HG02884 (cell line): ENCODE measurements around the gene IL22RA2.
A peak's percentile ranks its signal among the peaks of the same experiment; 100 is the strongest.
"Not testable (repeated sequence)": the region's sequence is repeated elsewhere in the genome, so short reads cannot be mapped to it uniquely, and the experiment has no call there.

ENCODE experiments used
- ATAC-seq: cut with Tn5 transposase; IDR thresholded peaks from one replicate; pipeline ENCODE4 v1.9.1; 2021; ENCODE audit warnings: mild to moderate bottlenecking, moderate library complexity; ENCODE audit not compliant: unreplicated experiment

IL22RA2 gene

GRCh38 chr6:137173501-137173900 is at the start of gene IL22RA2:
Gene IL22RA2, minus strand, starts transcription at chr6:137173644. Its CDS starts 11,895 bp downstream, at chr6:137161749.
- ATAC-seq = no peak

GRCh38 chr6:137222381-137222780 is 48.9 kb upstream of the IL22RA2 start:
- ATAC-seq = no peak

- no peak for ATAC-seq
Measured at GRCh38 chr6:137219664-137220252, 46.3 kb upstream of the IL22RA2 start.

- peak; percentile 83 for ATAC-seq
Measured at GRCh38 chr6:137218917-137219663, 45.6 kb upstream of the IL22RA2 start, which contains the start of gene IFNGR1. Gene IFNGR1, minus strand, starts transcription at chr6:137219385. Its CDS starts 58 bp downstream, at chr6:137219327.

GRCh38 chr6:137218473-137218916 is 45.1 kb upstream of the IL22RA2 start:
- no peak for ATAC-seq

GRCh38 chr6:137217801-137218472 is 44.5 kb upstream of the IL22RA2 start:
- no peak for ATAC-seq

- no peak for ATAC-seq
Measured at GRCh38 chr6:137216875-137217553, 43.6 kb upstream of the IL22RA2 start.

GRCh38 chr6:137216106-137216505 is 42.7 kb upstream of the IL22RA2 start:
- no peak for ATAC-seq

GRCh38 chr6:137215630-137216029 is 42.2 kb upstream of the IL22RA2 start:
- not testable (repeated sequence) for ATAC-seq

GRCh38 chr6:137214931-137215330 is 41.5 kb upstream of the IL22RA2 start:
- ATAC-seq = no peak

GRCh38 chr6:137213813-137214212 is 40.4 kb upstream of the IL22RA2 start:
- no peak for ATAC-seq

GRCh38 chr6:137213331-137213740 is 39.9 kb upstream of the IL22RA2 start:
- no peak for ATAC-seq

- no peak for ATAC-seq
Measured at GRCh38 chr6:137211910-137212309, 38.5 kb upstream of the IL22RA2 start.

- ATAC-seq = no peak
Measured at GRCh38 chr6:137210903-137211302, 37.5 kb upstream of the IL22RA2 start.

- ATAC-seq = no peak
Measured at GRCh38 chr6:137208279-137208678, 34.8 kb upstream of the IL22RA2 start.

- not testable (repeated sequence) for ATAC-seq
Measured at GRCh38 chr6:137207457-137207856, 34.0 kb upstream of the IL22RA2 start.

GRCh38 chr6:137206577-137206976 is 33.1 kb upstream of the IL22RA2 start:
- no peak for ATAC-seq

- ATAC-seq = no peak
Measured at GRCh38 chr6:137203256-137203655, 29.8 kb upstream of the IL22RA2 start.

- ATAC-seq = no peak
Measured at GRCh38 chr6:137202078-137202477, 28.6 kb upstream of the IL22RA2 start.

GRCh38 chr6:137201006-137201405 is 27.6 kb upstream of the IL22RA2 start:
- no peak for ATAC-seq

- no peak for ATAC-seq
Measured at GRCh38 chr6:137200288-137200687, 26.8 kb upstream of the IL22RA2 start.
